ENCODE data around the gene SLC31A2.

SLC31A2 gene

GRCh38 chr9:113151696-113152630 is 1.2 kb downstream of the SLC31A2 start:
- no peak for DNase-seq

- DNase-seq, result no peak
These were observed 1.9 kb downstream of the SLC31A2 start for GRCh38 chr9:113152699-113153098.

- DNase-seq, result no peak
These were observed 2.8 kb downstream of the SLC31A2 start for GRCh38 chr9:113153599-113153998.

GRCh38 chr9:113154471-113154870 is 3.7 kb downstream of the SLC31A2 start:
- DNase-seq, result no peak

- no peak for DNase-seq
These were observed 4.1 kb downstream of the SLC31A2 start for GRCh38 chr9:113154946-113155345.

- peak; percentile 18 for DNase-seq
These were observed 5.2 kb downstream of the SLC31A2 start for GRCh38 chr9:113155911-113156588.

- no peak for DNase-seq
These were observed 6.1 kb downstream of the SLC31A2 start for GRCh38 chr9:113156880-113157279.

- DNase-seq, result no peak
These were observed 7.6 kb downstream of the SLC31A2 start for GRCh38 chr9:113158446-113158845.

GRCh38 chr9:113160571-113160970 is 9.8 kb downstream of the SLC31A2 start:
- DNase-seq, result no peak

- DNase-seq, result no peak
These were observed 12.2 kb downstream of the SLC31A2 start for GRCh38 chr9:113163001-113163400.

- no peak for DNase-seq
These were observed 13.9 kb downstream of the SLC31A2 start for GRCh38 chr9:113164536-113165300.

GRCh38 chr9:113166039-113166438 is 15.2 kb downstream of the SLC31A2 start:
- DNase-seq, result no peak

GRCh38 chr9:113168809-113169208 is 18.0 kb downstream of the SLC31A2 start:
- DNase-seq, result no peak

- DNase-seq, result no peak
These were observed 22.5 kb downstream of the SLC31A2 start for GRCh38 chr9:113173341-113173740.

- no peak for DNase-seq
These were observed 26.0 kb downstream of the SLC31A2 start for GRCh38 chr9:113176803-113177202.

GRCh38 chr9:113177251-113177650 is 26.4 kb downstream of the SLC31A2 start:
- no peak for DNase-seq

- DNase-seq, result no peak
These were observed 27.3 kb downstream of the SLC31A2 start for GRCh38 chr9:113178087-113178486.

- DNase-seq, result no peak
These were observed 29.0 kb downstream of the SLC31A2 start for GRCh38 chr9:113179839-113180238.

- DNase-seq, result no peak
These were observed 30.4 kb downstream of the SLC31A2 start for GRCh38 chr9:113181165-113181564.

- DNase-seq, result no peak
These were observed 33.2 kb downstream of the SLC31A2 start for GRCh38 chr9:113183956-113184488.

GRCh38 chr9:113184539-113184938 is 33.7 kb downstream of the SLC31A2 start:
- DNase-seq, result no peak

- no peak for DNase-seq
These were observed 34.5 kb downstream of the SLC31A2 start for GRCh38 chr9:113185271-113185670.

- no peak for DNase-seq
These were observed 35.4 kb downstream of the SLC31A2 start for GRCh38 chr9:113186137-113186755.

All from CD4-positive, alpha-beta T cell treated with Interleukin-6 for 4 hours (primary cell).